Measurements from ENCODE around the gene CEP63.
A peak's percentile ranks its signal among the peaks of the same experiment; 100 is the strongest.

CEP63 gene

DNA sequence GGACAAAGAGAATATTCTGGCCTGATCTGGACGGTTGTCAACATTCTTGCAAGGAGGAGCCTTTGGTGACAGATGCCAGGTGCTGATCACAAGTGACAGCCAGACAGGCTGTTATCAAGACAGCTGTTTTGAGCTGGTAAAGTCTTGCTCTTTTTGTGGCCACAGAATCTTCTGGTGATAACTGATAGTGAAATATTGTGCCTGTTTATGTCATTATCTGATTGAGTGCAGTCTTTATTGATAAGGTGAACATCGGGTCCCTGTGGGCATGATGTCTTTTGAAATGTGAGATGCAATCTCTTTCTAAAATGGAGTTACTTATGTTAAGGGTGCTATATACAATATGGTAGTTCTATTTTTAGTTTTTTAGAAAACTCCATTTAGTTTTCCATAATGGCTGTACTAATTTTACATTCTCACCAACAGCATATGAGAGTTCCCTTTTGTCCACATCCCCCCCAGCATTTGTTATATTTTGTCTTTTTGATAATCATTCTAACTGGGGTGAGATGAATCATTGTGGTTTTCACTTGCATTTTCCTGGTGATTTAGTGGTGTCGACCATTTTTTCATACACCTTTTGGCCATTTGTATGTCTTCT, 10.7 kb downstream of the CEP63 start:
- no peak for DNase-seq (ENCODE audit: low read depth)
- H3K4me3 ChIP-seq (ENCODE audit: low read length): no peak overlapping the region
- TF ChIP-seq, protein P1, sequence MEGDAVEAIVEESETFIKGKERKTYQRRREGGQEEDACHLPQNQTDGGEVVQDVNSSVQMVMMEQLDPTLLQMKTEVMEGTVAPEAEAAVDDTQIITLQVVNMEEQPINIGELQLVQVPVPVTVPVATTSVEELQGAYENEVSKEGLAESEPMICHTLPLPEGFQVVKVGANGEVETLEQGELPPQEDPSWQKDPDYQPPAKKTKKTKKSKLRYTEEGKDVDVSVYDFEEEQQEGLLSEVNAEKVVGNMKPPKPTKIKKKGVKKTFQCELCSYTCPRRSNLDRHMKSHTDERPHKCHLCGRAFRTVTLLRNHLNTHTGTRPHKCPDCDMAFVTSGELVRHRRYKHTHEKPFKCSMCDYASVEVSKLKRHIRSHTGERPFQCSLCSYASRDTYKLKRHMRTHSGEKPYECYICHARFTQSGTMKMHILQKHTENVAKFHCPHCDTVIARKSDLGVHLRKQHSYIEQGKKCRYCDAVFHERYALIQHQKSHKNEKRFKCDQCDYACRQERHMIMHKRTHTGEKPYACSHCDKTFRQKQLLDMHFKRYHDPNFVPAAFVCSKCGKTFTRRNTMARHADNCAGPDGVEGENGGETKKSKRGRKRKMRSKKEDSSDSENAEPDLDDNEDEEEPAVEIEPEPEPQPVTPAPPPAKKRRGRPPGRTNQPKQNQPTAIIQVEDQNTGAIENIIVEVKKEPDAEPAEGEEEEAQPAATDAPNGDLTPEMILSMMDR (conservative IDR thresholded peaks at IDR 0.05; ENCODE audit: low read length): no peak

DNA sequence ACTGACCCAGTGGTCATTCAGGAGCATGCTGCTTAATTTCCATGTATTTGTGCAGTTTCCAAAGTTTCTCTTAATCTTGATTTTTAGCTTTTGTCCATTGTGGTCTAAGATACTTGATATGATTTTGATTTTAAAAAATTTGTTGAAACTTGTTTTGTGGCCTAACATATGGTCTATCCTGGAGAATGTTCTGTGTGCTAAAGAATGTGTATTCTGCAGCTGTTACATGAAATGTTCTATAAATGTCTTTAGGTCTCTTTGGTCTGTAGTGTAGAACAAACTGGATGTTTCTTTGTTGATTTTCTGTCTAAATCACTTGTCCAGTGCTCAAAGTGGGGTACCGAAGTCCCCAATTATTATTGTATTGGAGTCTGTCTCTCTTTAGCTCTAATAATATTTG, 17.4 kb downstream of the CEP63 start:
- H3K4me3 ChIP-seq (ENCODE audit: low read length): no peak overlapping the region
- no peak for DNase-seq (ENCODE audit: low read depth)
- TF ChIP-seq, protein P1 (conservative IDR thresholded peaks at IDR 0.05; ENCODE audit: low read length): no peak

DNA sequence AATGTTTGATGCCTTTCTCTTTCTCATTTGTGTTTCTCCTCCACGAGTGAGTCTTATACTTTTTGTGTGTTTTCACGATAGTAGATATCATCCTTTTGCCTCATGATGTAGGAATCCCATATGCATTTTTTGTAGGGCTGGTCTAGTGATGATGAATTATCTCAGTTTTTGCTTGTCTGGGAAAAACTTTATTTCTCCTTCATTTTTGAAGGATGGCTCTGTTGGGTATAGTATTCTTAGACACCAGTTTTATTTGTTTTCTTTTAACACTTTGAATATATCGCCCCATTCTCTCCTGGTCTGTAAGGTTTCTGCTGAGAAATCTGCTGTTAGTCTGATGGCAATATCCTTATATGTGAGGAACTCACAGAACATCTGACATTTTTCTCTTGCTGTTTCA, 18.3 kb downstream of the CEP63 start:
- H3K4me3 ChIP-seq (ENCODE audit: low read length): no peak overlapping the region
- DNase-seq (ENCODE audit: low read depth): no peak
- TF ChIP-seq, protein P1 (conservative IDR thresholded peaks at IDR 0.05; ENCODE audit: low read length): no peak

DNA sequence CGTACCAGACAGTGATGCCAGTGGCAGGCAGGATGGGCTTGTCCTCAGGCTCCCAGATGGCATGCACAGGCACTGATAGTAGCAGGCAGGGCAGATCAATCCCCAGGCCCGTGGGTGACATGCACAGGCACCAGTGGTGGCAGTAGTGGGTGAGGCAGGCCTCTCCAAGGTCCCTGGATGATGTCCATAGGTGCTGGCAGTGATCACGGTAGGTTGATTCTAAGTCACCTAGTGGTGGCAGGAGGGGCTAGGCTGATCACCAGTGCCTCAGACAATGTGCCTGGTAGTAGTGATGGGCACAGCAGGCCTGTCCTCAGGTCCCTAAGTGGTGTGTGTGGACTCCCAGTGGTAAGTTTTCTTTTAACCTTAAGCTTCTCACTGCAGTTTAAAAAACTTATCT, 19.6 kb downstream of the CEP63 start:
- TF ChIP-seq, protein P1 (conservative IDR thresholded peaks at IDR 0.05; ENCODE audit: low read length): no peak
- DNase-seq (ENCODE audit: low read depth): no peak
- H3K4me3 ChIP-seq (ENCODE audit: low read length): no peak overlapping the region

DNA sequence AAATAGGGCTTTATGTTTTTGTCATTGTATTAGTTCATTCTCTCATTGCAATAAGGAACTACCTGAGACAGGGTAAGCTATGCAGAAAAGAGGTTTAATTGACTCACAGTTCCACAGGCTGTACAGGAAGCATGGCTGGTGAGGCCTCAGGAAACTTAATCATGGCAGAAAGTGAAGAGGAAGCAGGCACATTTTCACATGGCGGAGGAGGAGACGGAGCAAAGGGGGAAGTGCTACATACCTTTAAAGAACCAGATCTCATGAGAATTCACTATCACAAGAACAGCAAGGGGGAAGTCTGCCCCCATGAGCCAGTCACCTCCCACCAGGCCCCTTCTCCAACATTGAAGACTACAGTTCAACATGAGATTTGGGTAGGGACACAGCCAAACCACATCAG, 25.6 kb downstream of the CEP63 start:
- TF ChIP-seq, protein P1 (conservative IDR thresholded peaks at IDR 0.05; ENCODE audit: low read length): no peak

DNA sequence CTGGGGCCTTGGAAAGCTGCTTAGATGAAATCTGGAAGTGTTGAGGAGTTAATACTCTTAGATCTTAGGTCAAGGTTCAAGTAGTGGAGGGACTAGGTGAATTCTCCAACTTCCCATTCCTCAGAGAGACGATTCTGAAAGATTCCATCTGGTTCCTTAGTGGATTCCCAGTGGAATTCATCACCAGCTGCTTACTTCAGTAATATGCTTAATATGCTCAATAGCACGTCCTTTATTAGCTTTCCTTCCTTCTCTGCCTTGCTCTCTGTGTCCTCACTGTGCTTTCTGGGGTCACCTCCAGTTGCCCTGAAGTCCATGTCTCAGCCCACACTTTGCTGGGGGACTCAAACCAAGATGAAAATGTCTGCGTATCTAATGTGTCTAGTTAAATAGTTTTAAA, 31.0 kb downstream of the CEP63 start:
- H3K4me3 ChIP-seq (ENCODE audit: low read length): no peak overlapping the region
- DNase-seq (ENCODE audit: low read depth): peak; percentile 41
- TF ChIP-seq, protein P1 (conservative IDR thresholded peaks at IDR 0.05; ENCODE audit: low read length): no peak

More for the DNA sequence above, 25.6 kb downstream of the CEP63 start:
- DNase-seq (ENCODE audit: low read depth): no peak
- H3K4me3 ChIP-seq (ENCODE audit: low read length): no peak overlapping the region

DNA sequence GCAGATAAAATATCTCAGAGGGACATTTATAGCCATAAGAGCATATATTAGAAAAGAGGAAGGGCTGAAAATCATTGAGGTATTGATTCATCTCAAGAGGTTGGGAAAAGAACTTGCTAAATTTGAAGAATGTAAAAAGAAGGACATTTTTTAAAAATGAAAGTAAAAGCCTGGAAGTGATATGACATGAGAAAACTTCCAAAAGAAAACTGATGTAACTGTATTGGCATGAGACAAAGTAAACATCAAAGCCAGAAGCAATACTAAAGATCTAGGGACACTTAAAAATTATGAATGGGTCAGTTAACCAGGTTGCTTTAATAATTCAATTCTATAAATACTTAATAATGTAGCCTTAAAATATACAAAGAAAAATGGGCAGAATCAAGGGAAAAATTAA, 31.9 kb downstream of the CEP63 start:
- DNase-seq (ENCODE audit: low read depth): peak; percentile 38
- H3K4me3 ChIP-seq (ENCODE audit: low read length): peak overlapping the region; percentile 17; the same call in 1 of the 2 replicates
- TF ChIP-seq, protein P1 (conservative IDR thresholded peaks at IDR 0.05; ENCODE audit: low read length): no peak
